ENCODE measurements around the gene PECR.

Gene PECR

GRCh38 chr2:216107320-216107719 is 25.7 kb upstream of the PECR start:
- DNase-seq (ENCODE audit: low read depth): no peak
- TF ChIP-seq, protein P1, sequence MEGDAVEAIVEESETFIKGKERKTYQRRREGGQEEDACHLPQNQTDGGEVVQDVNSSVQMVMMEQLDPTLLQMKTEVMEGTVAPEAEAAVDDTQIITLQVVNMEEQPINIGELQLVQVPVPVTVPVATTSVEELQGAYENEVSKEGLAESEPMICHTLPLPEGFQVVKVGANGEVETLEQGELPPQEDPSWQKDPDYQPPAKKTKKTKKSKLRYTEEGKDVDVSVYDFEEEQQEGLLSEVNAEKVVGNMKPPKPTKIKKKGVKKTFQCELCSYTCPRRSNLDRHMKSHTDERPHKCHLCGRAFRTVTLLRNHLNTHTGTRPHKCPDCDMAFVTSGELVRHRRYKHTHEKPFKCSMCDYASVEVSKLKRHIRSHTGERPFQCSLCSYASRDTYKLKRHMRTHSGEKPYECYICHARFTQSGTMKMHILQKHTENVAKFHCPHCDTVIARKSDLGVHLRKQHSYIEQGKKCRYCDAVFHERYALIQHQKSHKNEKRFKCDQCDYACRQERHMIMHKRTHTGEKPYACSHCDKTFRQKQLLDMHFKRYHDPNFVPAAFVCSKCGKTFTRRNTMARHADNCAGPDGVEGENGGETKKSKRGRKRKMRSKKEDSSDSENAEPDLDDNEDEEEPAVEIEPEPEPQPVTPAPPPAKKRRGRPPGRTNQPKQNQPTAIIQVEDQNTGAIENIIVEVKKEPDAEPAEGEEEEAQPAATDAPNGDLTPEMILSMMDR (IDR thresholded peaks at IDR 0.05; ENCODE audit: low read length, missing control alignments): no peak
- H3K4me3 ChIP-seq (replicated peaks; ENCODE audit: low read depth, low read length): no peak overlapping the region

- TF ChIP-seq, protein P1 (IDR thresholded peaks at IDR 0.05; ENCODE audit: low read length, missing control alignments): no peak
- DNase-seq (ENCODE audit: low read depth): no peak
- no peak overlapping the region for H3K4me3 ChIP-seq (replicated peaks; ENCODE audit: low read depth, low read length)
Measured at GRCh38 chr2:216104691-216105090, 23.1 kb upstream of the PECR start.

- TF ChIP-seq, protein P1 (IDR thresholded peaks at IDR 0.05; ENCODE audit: low read length, missing control alignments): no peak
- H3K4me3 ChIP-seq (replicated peaks; ENCODE audit: low read depth, low read length): no peak overlapping the region
- DNase-seq (ENCODE audit: low read depth): no peak
Measured at GRCh38 chr2:216103213-216103612, 21.6 kb upstream of the PECR start.

DNA sequence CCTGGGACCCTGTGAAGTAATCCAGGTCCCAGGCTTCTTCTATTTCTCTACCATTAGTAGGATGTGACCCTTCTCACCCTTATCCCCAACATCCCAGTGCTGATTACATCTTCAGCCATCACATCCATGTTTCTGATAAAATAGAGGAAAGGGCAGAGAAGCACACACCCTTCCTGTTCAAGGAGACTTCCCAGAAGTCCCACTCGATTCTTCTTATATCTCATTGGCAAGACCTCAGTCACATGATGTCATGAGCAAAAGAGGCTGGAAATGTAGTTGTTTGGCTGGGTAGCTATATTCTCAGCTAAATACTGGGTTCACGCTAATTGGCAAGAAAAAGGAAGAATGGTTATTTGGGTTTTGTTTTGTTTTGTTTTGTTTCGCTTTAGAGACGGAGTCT is 19.5 kb upstream of the PECR start:
- H3K4me3 ChIP-seq (replicated peaks; ENCODE audit: low read depth, low read length): no peak overlapping the region
- DNase-seq (ENCODE audit: low read depth): no peak
- TF ChIP-seq, protein P1 (IDR thresholded peaks at IDR 0.05; ENCODE audit: low read length, missing control alignments): no peak

- TF ChIP-seq, protein P1 (IDR thresholded peaks at IDR 0.05; ENCODE audit: low read length, missing control alignments): no peak
- no peak for DNase-seq (ENCODE audit: low read depth)
- H3K4me3 ChIP-seq (replicated peaks; ENCODE audit: low read depth, low read length): no peak overlapping the region
Measured at GRCh38 chr2:216098421-216099334, 17.1 kb upstream of the PECR start.

DNA sequence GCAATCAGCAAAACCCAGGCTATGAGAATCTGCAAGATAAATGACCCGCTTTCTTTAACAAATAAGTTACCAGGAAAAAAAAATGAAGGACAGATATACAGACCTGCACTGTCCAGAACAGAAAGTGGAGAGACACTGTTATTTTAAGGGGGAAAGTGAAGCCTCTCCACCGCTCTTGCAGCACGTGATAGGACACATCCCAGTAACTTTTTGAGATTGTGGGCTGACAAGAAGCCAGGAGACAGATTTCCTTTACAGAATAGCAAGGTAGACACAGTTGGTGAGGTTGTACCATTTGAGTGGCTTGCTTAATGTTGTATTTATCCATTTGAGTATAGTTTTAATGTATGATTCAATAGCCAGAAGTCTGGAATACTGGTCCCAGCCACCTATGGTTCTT is 13.1 kb upstream of the PECR start:
- TF ChIP-seq, protein P1 (IDR thresholded peaks at IDR 0.05; ENCODE audit: low read length, missing control alignments): no peak
- no peak overlapping the region for H3K4me3 ChIP-seq (replicated peaks; ENCODE audit: low read depth, low read length)
- DNase-seq (ENCODE audit: low read depth): no peak

- TF ChIP-seq, protein P1 (IDR thresholded peaks at IDR 0.05; ENCODE audit: low read length, missing control alignments): no peak
- H3K4me3 ChIP-seq (replicated peaks; ENCODE audit: low read depth, low read length): no peak overlapping the region
- no peak for DNase-seq (ENCODE audit: low read depth)
Measured at GRCh38 chr2:216092646-216093045, 11.0 kb upstream of the PECR start.

All from fibroblast of pulmonary artery (primary cell).